Mesenchymal stem cell (in vitro differentiated cells and primary cell): ENCODE measurements around the gene FAM78A.
A peak's percentile ranks its signal among the peaks of the same experiment; 100 is the strongest.

Experiments
- DNase-seq: peaks from one replicate; pipeline ENCODE4 v3.0.0-alpha.2; 2013
- H2AFZ ChIP-seq: one replicate; pipeline ENCODE4 v1.6.1; 2013; ENCODE audit warnings: low read depth, mild to moderate bottlenecking, control low read depth, inconsistent platforms, low read length, moderate library complexity
- H2AK5ac ChIP-seq: 2 replicates; pipeline ENCODE4 v1.6.1; 2013; ENCODE audit warnings: low read length, moderate library complexity, mild to moderate bottlenecking, inconsistent platforms; ENCODE audit not compliant: severe bottlenecking
- H2BK120ac ChIP-seq: one replicate; pipeline ENCODE4 v1.6.1; 2013; ENCODE audit warnings: low read depth, mild to moderate bottlenecking, inconsistent platforms, low read length, moderate library complexity
- H2BK12ac ChIP-seq, 2 experiments: one replicate each; pipeline ENCODE4 v1.6.1; 2013; ENCODE audit warnings: inconsistent platforms in 2 of 2, low read length in 2 of 2, mild to moderate bottlenecking in 2 of 2, moderate library complexity in 2 of 2, control low read depth in 1 of 2
- H2BK15ac ChIP-seq: one replicate; pipeline ENCODE4 v1.6.1; 2013; ENCODE audit warnings: mild to moderate bottlenecking, low read depth, inconsistent platforms; ENCODE audit not compliant: poor library complexity, severe bottlenecking
- H2BK5ac ChIP-seq: 2 replicates; pipeline ENCODE4 v1.6.1; 2013; ENCODE audit warnings: low read depth, mild to moderate bottlenecking, low read length, control low read depth, inconsistent platforms; ENCODE audit not compliant: poor library complexity, severe bottlenecking
- H3K14ac ChIP-seq, 2 experiments: one replicate each; pipeline ENCODE4 v1.6.1; 2013; ENCODE audit warnings: inconsistent platforms in 2 of 2, low read length in 2 of 2, control low read depth in 1 of 2, mild to moderate bottlenecking in 1 of 2, moderate library complexity in 1 of 2
- H3K18ac ChIP-seq, 2 experiments: one replicate each; pipeline ENCODE4 v1.6.1; 2013; ENCODE audit warnings: inconsistent platforms in 2 of 2, low read length in 2 of 2, control low read depth in 1 of 2, low read depth in 1 of 2, mild to moderate bottlenecking in 1 of 2
- H3K23ac ChIP-seq, 2 experiments: one replicate each; pipeline ENCODE4 v1.6.1; 2013; ENCODE audit warnings: inconsistent platforms in 2 of 2, low read length in 2 of 2, mild to moderate bottlenecking in 2 of 2, moderate library complexity in 2 of 2, control low read depth in 1 of 2
- H3K27ac ChIP-seq: 2 replicates; pipeline ENCODE4 v1.5.1; 2013; ENCODE audit warnings: mild to moderate bottlenecking, moderate library complexity, low read length, control low read depth, inconsistent platforms; ENCODE audit not compliant: poor library complexity, severe bottlenecking
- H3K27me3 ChIP-seq, 2 experiments: 2 replicates each; pipeline versions ENCODE4 v1.6.1 to v1.7.0; 2013; ENCODE audit warnings: low read length in 2 of 2, mild to moderate bottlenecking in 2 of 2, moderate library complexity in 2 of 2, control low read depth in 1 of 2, inconsistent platforms in 1 of 2; ENCODE audit not compliant: control insufficient read depth in 1 of 2, insufficient read depth in 1 of 2
- H3K36me3 ChIP-seq, 2 experiments: 2 replicates each; pipeline versions ENCODE4 v1.6.1 to v1.7.0; 2013; ENCODE audit warnings: low read length in 2 of 2, control low read depth in 1 of 2, inconsistent platforms in 1 of 2, low read depth in 1 of 2, mild to moderate bottlenecking in 1 of 2; ENCODE audit not compliant: insufficient read depth in 2 of 2, control insufficient read depth in 1 of 2
- H3K4ac ChIP-seq, 2 experiments: one replicate each; pipeline ENCODE4 v1.6.1; 2013; ENCODE audit warnings: inconsistent platforms in 2 of 2, low read length in 2 of 2, mild to moderate bottlenecking in 2 of 2, moderate library complexity in 2 of 2, control low read depth in 1 of 2, low read depth in 1 of 2
- H3K4me1 ChIP-seq: 2 replicates; pipeline ENCODE4 v1.6.1; 2013; ENCODE audit warnings: low read depth, low read length, control low read depth; ENCODE audit not compliant: control insufficient read depth, insufficient read depth
- H3K4me2 ChIP-seq: 2 replicates; pipeline ENCODE4 v1.6.1; 2013; ENCODE audit warnings: low read length, mild to moderate bottlenecking, inconsistent platforms; ENCODE audit not compliant: poor library complexity, severe bottlenecking
- H3K4me3 ChIP-seq, 2 experiments: 2 replicates each; pipeline versions ENCODE4 v1.5.1 to v1.7.0; 2013; ENCODE audit warnings: low read length in 2 of 2, mild to moderate bottlenecking in 2 of 2, control low read depth in 1 of 2, low read depth in 1 of 2; ENCODE audit not compliant: insufficient read depth in 1 of 2
- H3K79me1 ChIP-seq: replicated peaks from 2 replicates; pipeline ENCODE4 v1.6.1; 2013; ENCODE audit warnings: mild to moderate bottlenecking, control low read depth, low read length, inconsistent platforms; ENCODE audit not compliant: poor library complexity, severe bottlenecking
- H3K9ac ChIP-seq: 2 replicates; pipeline ENCODE4 v1.7.0; 2013; ENCODE audit warnings: mild to moderate bottlenecking, low read length, moderate library complexity
- H3K9me3 ChIP-seq: 2 replicates; pipeline ENCODE4 v1.7.0; 2013; ENCODE audit warnings: mild to moderate bottlenecking, low read length; ENCODE audit not compliant: control insufficient read depth
- H4K8ac ChIP-seq: one replicate; pipeline ENCODE4 v1.6.1; 2013; ENCODE audit warnings: inconsistent platforms, mild to moderate bottlenecking, low read length, moderate library complexity
- H4K91ac ChIP-seq: one replicate; pipeline ENCODE4 v1.6.1; 2013; ENCODE audit warnings: mild to moderate bottlenecking, low read length, inconsistent platforms
- WGBS: methylation state at CpG from one replicate; pipeline ENCODE4 v1.1.7; 2013; ENCODE audit warnings: mixed read lengths; 5-methylcytosine and 5-hydroxymethylcytosine counted together

FAM78A gene

DNA sequence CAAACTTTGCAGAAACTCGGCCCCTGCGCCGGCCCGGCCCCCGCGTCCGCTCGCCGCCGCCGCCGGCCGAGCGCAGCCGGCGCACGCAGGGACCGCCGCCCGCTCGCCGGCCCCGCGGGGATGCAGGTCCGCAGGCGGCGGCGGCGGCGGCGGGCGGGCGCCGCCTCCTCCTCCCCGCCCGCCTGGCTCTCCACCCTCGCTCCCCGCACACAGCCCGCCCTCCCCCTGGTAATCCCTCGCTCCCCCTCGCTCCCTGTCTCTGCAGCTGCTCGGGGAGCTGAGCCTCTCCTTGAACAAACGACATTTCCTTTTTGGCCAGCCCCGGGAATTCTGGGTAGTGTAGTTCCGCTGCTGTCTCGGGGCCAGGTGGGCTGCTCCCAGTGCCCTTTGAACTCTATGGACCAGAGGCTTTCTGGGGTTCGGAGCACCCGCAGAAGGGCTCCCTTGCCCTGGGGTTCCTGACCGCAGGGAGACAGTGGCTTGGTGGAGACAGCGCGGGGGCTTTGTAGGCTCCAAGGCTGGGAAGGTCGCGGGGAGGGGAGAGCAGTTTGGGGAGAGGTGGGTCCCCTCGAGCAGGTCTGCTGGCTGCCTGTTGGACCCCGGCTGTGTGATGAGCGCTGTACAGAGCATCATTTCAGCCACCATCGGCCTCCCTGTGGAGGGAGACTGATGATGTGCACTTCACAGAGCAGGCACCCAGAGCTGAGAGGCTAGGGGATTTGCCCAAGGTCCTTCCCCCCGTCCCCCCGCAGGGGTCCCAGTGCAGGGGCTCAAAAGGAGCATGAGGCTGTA lies 1.8 kb upstream of the FAM78A start:
- H3K9ac ChIP-seq, result no peak overlapping the region
- peak overlapping the region; percentile 30 for H2AFZ ChIP-seq
- no peak overlapping the region for H4K8ac ChIP-seq
- peak overlapping the region; percentile 51 to 65 for H3K4me3 ChIP-seq
- H3K23ac ChIP-seq, result no peak overlapping the region
- no peak overlapping the region for H3K18ac ChIP-seq
- no peak overlapping the region for H2BK15ac ChIP-seq
- no peak overlapping the region for H3K14ac ChIP-seq
- H2BK5ac ChIP-seq, result no peak overlapping the region
- no peak overlapping the region for H3K4ac ChIP-seq
- H3K36me3 ChIP-seq, result no peaks in the 10 kb centered on the region
- no peak overlapping the region for H2AK5ac ChIP-seq
- H3K27ac ChIP-seq, result no peak overlapping the region
- H2BK120ac ChIP-seq, result no peak overlapping the region
- H4K91ac ChIP-seq, result peak overlapping the region; percentile 59
- H3K79me1 ChIP-seq, result no peaks in the 10 kb centered on the region
- H3K9me3 ChIP-seq, result no peaks in the 10 kb centered on the region
- H3K4me1 ChIP-seq, result peaks cover 21% of the 10 kb centered on the region
- peak overlapping the region in 1 of 2 experiments; percentile 80 for H2BK12ac ChIP-seq
- peaks cover 55 to 70% of the 10 kb centered on the region in 2 experiments for H3K27me3 ChIP-seq
- DNase-seq, result peak; percentile 83
- peak overlapping the region; percentile 91 for H3K4me2 ChIP-seq
- 24% methylated on average over 31 of the region's 59 CpGs for WGBS

DNA sequence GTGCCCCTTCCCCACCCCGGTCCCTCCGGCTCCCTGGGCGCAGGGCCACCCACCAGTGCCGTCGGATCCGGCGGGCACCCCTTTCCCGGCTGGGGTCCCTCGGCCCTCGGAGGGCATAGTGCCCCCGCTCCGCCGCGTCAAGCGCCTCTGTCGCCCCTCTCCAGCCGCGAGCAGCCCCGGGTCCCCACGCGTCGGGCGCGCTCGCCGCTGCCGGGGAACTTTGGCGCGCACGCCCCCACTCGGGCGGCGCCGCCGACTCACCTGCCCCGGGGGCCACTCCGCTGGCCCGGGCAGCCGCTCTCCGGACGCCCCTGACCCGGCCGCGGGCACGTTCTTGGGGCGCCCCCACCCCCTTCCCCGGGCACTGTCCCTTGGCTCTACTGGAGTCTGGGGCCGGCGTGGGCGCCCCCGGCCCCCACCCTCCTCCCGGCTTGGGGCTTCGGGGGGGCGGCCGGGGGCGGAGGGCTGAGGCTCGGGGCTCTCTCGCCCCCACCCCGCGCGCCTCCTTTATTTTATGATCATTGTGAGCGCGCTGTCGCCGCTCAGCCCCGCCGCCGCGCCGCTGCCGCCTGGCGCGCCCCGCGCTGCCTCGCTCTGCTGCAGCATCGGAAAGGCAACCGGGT lies 1.1 kb upstream of the FAM78A start:
- Histone ChIP-seq H3K18ac (no peak overlapping the region), H3K79me1 (no peaks in the 10 kb centered on the region), H3K9me3 (no peaks in the 10 kb centered on the region), H2BK12ac (no peak overlapping the region), H3K23ac (no peak overlapping the region), H2BK5ac (no peak overlapping the region), H3K36me3 (no peaks in the 10 kb centered on the region), H3K4me3 (peak overlapping the region; percentile 51 to 65), H3K4ac (no peak overlapping the region), H3K14ac (no peak overlapping the region), H3K27ac (no peak overlapping the region), H3K4me2 (peak overlapping the region; percentile 91), H2BK15ac (no peak overlapping the region), H3K4me1 (peaks cover 15% of the 10 kb centered on the region), H3K9ac (no peak overlapping the region), H4K91ac (no peak overlapping the region), H2AK5ac (no peak overlapping the region), H2BK120ac (no peak overlapping the region), H4K8ac (no peak overlapping the region), H2AFZ (peak overlapping the region; percentile 30), H3K27me3 (peaks cover 51 to 67% of the 10 kb centered on the region in 2 experiments)
- 0% methylated on average over 45 of the region's 78 CpGs for WGBS
- DNase-seq, result no peak

DNA sequence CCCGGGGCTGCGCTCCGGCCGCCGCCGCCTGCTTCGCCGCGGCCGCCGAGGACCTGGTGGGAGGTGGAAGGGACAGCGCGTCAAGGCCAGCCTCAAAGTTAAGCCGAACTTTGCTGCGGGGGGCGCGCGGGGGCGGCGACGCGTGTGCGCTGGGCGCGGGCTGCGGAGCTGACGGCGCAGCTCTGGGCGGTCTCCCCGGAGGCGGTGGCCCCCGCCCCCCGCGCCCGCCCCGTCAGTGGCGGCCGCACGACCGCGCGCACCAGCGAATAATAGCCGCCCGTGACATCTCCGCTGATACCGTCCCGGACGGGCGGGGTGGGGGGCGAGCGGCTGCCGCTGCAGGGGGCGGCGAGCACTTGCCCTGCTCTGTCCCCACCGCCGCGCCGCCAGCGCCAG lies 579 bp upstream of the FAM78A start:
- Histone ChIP-seq H3K27me3 (peaks cover 46 to 62% of the 10 kb centered on the region in 2 experiments), H3K36me3 (no peaks in the 10 kb centered on the region), H4K91ac (no peak overlapping the region), H2BK120ac (no peak overlapping the region), H3K4me1 (peaks cover 13% of the 10 kb centered on the region), H3K4me2 (peak overlapping the region; percentile 91), H2AFZ (peak overlapping the region; percentile 10), H2BK5ac (no peak overlapping the region), H2BK12ac (peak overlapping the region in 1 of 2 experiments; percentile 31), H4K8ac (no peak overlapping the region), H3K23ac (no peak overlapping the region), H3K27ac (no peak overlapping the region), H3K4me3 (peak overlapping the region; percentile 43 to 51), H3K9me3 (no peaks in the 10 kb centered on the region), H2BK15ac (no peak overlapping the region), H3K18ac (no peak overlapping the region), H3K14ac (no peak overlapping the region), H3K79me1 (no peaks in the 10 kb centered on the region), H3K4ac (no peak overlapping the region), H2AK5ac (no peak overlapping the region), H3K9ac (no peak overlapping the region)
- WGBS, result 0% methylated on average over 34 of the region's 60 CpGs
- no peak for DNase-seq

DNA sequence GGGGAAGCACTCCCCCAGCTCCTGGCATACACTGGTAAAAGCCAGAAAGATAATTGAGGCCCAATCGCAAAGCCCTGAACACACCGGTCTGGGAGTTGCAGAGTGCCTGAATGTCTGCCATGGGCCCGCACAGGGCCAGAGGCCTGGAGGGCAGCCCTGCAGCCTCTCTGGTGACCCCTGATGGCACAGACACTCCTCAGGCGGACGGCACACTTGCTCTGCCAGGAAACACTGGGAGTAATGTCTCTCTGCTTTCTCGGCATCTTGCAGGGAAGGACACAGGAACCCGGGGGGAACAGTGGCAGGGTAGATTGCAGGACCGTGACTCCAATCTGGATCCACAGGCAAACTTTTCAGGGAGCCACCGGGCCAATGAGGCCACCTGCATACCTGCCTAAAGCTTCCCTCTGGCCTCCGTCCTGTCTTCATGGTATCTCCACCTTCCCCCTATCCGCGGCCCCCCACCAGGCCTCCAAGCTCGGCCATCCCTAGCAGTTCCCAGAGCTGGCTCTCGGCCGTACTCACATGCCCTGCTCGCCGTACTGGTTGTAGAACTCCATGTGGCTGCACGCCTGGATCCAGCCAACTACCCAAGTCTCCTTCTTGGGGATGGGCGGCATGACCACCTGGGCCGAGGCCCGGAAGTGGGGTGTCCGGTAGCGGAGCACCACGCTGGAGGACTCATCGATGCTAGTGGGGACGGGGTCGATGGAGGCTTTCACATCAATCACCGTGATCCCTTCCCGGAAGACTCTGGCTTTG lies 797 bp downstream of the FAM78A start:
- no peak for DNase-seq
- H3K9ac ChIP-seq, result no peak overlapping the region
- 90% methylated on average over 29 of the region's 29 CpGs for WGBS

More for the DNA sequence above, 797 bp downstream of the FAM78A start:
- no peak overlapping the region for H4K8ac ChIP-seq
- H4K91ac ChIP-seq, result no peak overlapping the region
- no peak overlapping the region for H2BK120ac ChIP-seq
- no peak overlapping the region for H2AK5ac ChIP-seq
- no peak overlapping the region for H3K4ac ChIP-seq
- no peak overlapping the region for H3K23ac ChIP-seq
- peaks cover 13% of the 10 kb centered on the region for H3K4me1 ChIP-seq
- no peak overlapping the region for H3K14ac ChIP-seq
- H2AFZ ChIP-seq, result no peak overlapping the region
- H3K18ac ChIP-seq, result no peak overlapping the region
- no peak overlapping the region for H3K4me2 ChIP-seq
- H3K4me3 ChIP-seq, result no peak overlapping the region
- no peaks in the 10 kb centered on the region for H3K36me3 ChIP-seq
- H2BK12ac ChIP-seq, result no peak overlapping the region
- no peak overlapping the region for H2BK15ac ChIP-seq
- peaks cover 32 to 48% of the 10 kb centered on the region in 2 experiments for H3K27me3 ChIP-seq
- H3K79me1 ChIP-seq, result no peaks in the 10 kb centered on the region
- no peak overlapping the region for H2BK5ac ChIP-seq
- no peak overlapping the region for H3K27ac ChIP-seq
- no peaks in the 10 kb centered on the region for H3K9me3 ChIP-seq
